Upper lobe of left lung (tissue), 4 donors: ENCODE data around the gene NAALADL1.

Experiments used
- CTCF ChIP-seq, 6 experiments: fragments of 450-650 bp in 4 of 6; fragments of 200-600 bp in 2 of 6; sonication (generic) in 2 of 6; IDR thresholded peaks; one replicate each; pipeline ENCODE4 v1.5.1; 2016 to 2019; ENCODE audit warnings: antibody characterized with exemption in 6 of 6
- POLR2A ChIP-seq, 4 donors: fragments of 450-650 bp; IDR thresholded peaks; one replicate each; pipeline ENCODE4 v1.5.1; 2016 to 2017; ENCODE audit warnings: antibody characterized with exemption in 4 of 4, mild to moderate bottlenecking in 2 of 4
- POLR2AphosphoS5 ChIP-seq, 2 donors: sonication (generic); formaldehyde crosslinking; IDR thresholded peaks; one replicate each; pipeline ENCODE4 v1.5.1; 2017; ENCODE audit warnings: antibody characterized with exemption in 2 of 2

DNA sequence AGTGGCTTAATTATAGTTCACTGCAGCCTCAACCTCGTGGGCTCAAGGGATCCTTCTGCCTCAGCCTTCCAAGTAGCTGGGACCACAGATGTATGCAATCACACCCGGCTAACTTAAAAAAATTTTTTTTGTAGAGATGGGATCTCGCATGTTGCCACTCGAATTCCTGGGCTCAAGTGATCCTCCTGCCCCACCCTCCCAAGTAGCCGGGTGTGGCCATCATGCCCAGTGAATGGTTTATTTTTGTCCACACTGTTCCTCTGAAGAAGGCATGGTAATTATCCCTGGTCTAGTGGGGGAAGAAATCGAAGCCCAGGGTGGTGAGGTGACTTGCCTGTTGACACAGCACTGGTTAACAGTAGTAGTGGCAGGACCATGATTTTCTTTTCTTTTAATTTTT is 15.5 kb downstream of the NAALADL1 start:
- no peak for TF ChIP-seq CTCF (IDR thresholded peaks at IDR 0.05)
- no peak for TF ChIP-seq POLR2AphosphoS5 (IDR thresholded peaks at IDR 0.05)
- TF ChIP-seq POLR2A (IDR thresholded peaks at IDR 0.05): no peak
